WTC11 (cell line): ENCODE measurements around the gene DYSF.

Source experiments
- CTCF ChIP-seq: fragments of 200-600 bp; IDR thresholded peaks from 2 replicates; pipeline ENCODE4 v1.8.0; 2022; ENCODE audit warnings: antibody characterized with exemption
- E2F1 ChIP-seq: sonication (generic); formaldehyde crosslinking; IDR thresholded peaks from 2 replicates; pipeline ENCODE4 v1.8.0; 2022; ENCODE audit warnings: mild to moderate bottlenecking, missing genetic modification reagents
- E2F4 ChIP-seq: sonication (generic); formaldehyde crosslinking; IDR thresholded peaks from 2 replicates; pipeline ENCODE4 v1.8.1; 2022; ENCODE audit warnings: low read depth, mild to moderate bottlenecking, moderate library complexity, missing genetic modification reagents, borderline replicate concordance
- GTF2I ChIP-seq: fragments of 250-450 bp; sonication (Bioruptor Pico); conservative IDR thresholded peaks from 2 replicates; pipeline ENCODE4 v1.4.0; 2021; ENCODE audit warnings: mild to moderate bottlenecking
- NR1H2 ChIP-seq: sonication (generic); formaldehyde crosslinking; IDR thresholded peaks from 2 replicates; pipeline ENCODE4 v1.9.0; 2021; ENCODE audit warnings: mild to moderate bottlenecking, moderate library complexity, missing genetic modification reagents
- RORB ChIP-seq: fragments of 250-450 bp; sonication (Bioruptor Pico); IDR thresholded peaks from 2 replicates; pipeline ENCODE4 v1.9.0; 2021; ENCODE audit warnings: mild to moderate bottlenecking
- TCF7 ChIP-seq: sonication (generic); formaldehyde crosslinking; IDR thresholded peaks from 2 replicates; pipeline ENCODE4 v1.8.0; 2022; ENCODE audit warnings: mild to moderate bottlenecking, low read depth, missing genetic modification reagents, moderate library complexity
- TEAD1 ChIP-seq: sonication (generic); formaldehyde crosslinking; IDR thresholded peaks from 2 replicates; pipeline ENCODE4 v1.8.0; 2022; ENCODE audit warnings: mild to moderate bottlenecking, missing genetic modification reagents
- USF2 ChIP-seq: sonication (generic); formaldehyde crosslinking; IDR thresholded peaks from 2 replicates; pipeline ENCODE4 v1.8.1; 2023; ENCODE audit warnings: mild to moderate bottlenecking, missing genetic modification reagents, moderate library complexity
- ZNF317 ChIP-seq: sonication (generic); formaldehyde crosslinking; IDR thresholded peaks from 2 replicates; pipeline ENCODE4 v1.8.1; 2023; ENCODE audit warnings: low read depth, mild to moderate bottlenecking, moderate library complexity, missing genetic modification reagents, borderline replicate concordance
- TF ChIP-seq, protein P1 (sequence below): sonication (generic); formaldehyde crosslinking; IDR thresholded peaks from 2 replicates; pipeline ENCODE4 v1.8.1; 2022; ENCODE audit warnings: mild to moderate bottlenecking, moderate library complexity, missing genetic modification reagents
- TF ChIP-seq, protein P2 (sequence below): sonication (generic); formaldehyde crosslinking; IDR thresholded peaks from 2 replicates; pipeline ENCODE4 v1.8.0; 2022; ENCODE audit warnings: mild to moderate bottlenecking, missing genetic modification reagents

DNA sequence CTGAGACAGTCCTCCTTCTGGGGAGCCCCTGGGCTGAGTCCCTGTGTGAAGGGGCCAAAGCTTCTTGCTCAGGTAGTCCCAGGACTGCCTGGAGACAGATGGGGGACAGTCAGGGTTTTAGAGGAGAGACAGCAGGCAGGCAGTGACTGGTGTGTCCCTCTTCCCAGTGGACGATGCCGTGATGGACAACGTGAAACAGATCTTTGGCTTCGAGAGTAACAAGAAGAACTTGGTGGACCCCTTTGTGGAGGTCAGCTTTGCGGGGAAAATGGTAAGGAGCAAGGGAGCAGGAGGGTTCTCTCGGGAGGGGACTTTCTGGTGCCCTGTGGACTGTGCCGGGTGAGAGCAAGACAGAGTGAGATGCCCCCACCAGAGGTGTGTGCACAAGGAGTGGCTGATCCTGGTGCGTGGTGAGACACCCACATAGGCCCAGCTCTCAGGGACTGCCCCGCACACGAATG, 74.8 kb downstream of the DYSF start:
- TF ChIP-seq NR1H2 (CRISPR knock-in tag) (no peak), TCF7 (no peak), CTCF (no peak), TEAD1 (CRISPR knock-in tag) (no peak), ZNF317 (CRISPR knock-in tag) (no peak), RORB (CRISPR knock-in tag) (no peak), E2F1 (CRISPR knock-in tag) (no peak), E2F4 (CRISPR knock-in tag) (no peak), USF2 (CRISPR knock-in tag) (no peak), GTF2I (CRISPR knock-in tag) (no peak)
- TF ChIP-seq, protein P1, sequence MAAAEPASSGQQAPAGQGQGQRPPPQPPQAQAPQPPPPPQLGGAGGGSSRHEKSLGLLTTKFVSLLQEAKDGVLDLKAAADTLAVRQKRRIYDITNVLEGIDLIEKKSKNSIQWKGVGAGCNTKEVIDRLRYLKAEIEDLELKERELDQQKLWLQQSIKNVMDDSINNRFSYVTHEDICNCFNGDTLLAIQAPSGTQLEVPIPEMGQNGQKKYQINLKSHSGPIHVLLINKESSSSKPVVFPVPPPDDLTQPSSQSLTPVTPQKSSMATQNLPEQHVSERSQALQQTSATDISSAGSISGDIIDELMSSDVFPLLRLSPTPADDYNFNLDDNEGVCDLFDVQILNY (CRISPR knock-in tag) = no peak
- TF ChIP-seq, protein P2, sequence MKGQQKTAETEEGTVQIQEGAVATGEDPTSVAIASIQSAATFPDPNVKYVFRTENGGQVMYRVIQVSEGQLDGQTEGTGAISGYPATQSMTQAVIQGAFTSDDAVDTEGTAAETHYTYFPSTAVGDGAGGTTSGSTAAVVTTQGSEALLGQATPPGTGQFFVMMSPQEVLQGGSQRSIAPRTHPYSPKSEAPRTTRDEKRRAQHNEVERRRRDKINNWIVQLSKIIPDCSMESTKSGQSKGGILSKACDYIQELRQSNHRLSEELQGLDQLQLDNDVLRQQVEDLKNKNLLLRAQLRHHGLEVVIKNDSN (CRISPR knock-in tag) = no peak
